ENCODE measurements around the gene LRMDA. TPM values are rescaled to one million over a fixed set of nuclear protein-coding genes. Genes with fewer than 3 reads are reported as not detected.

Gene LRMDA
- total RNA-seq, 4 donors from 2014 or later = 0.88 to 14.1 (median 5.1) TPM; not detected in 1

DNA sequence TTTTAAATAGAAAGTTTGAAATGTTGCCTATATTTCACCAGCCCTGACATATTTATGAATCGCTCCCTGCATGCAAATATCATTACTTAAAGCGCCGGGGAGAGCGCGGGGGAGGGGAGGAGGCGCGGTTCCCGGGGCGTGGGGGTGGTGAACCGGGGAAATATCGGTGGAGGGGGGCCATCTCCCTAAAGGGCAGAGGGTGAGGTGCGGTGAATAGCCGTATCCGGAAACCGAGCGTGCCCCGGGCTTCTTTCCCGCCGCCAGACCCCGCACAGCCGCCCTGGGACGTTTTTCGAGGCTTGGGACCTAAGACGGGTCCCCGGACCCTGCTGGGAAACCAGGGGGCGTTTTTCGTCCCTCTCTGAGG lies 22.9 kb upstream of the LRMDA start:
- Histone ChIP-seq H3K4me1 (peaks cover 23 to 79% (median 24%) of the 10 kb centered on the region in 3 donors), H3K4me3 (peak overlapping the region; percentile 64 to 96 (median 90)), H3K9me3 (no peaks in the 10 kb centered on the region), H3K27ac (peak overlapping the region; percentile 92 to 99 (median 98)), H3K27me3 (peaks cover 0 to 20% (median 0%) of the 10 kb centered on the region in 4 donors), H3K36me3 (no peaks in the 10 kb centered on the region)
- 0% methylated on average over 5 to 26 of the region's 27 CpGs for WGBS, 2 donors
- intact Hi-C loops (cut with DNase I) = loop anchor here (10.0 kb wide), 1 partner anchor 246 kb away; no protein-coding TSS in a partner anchor
- TF ChIP-seq, protein P1, sequence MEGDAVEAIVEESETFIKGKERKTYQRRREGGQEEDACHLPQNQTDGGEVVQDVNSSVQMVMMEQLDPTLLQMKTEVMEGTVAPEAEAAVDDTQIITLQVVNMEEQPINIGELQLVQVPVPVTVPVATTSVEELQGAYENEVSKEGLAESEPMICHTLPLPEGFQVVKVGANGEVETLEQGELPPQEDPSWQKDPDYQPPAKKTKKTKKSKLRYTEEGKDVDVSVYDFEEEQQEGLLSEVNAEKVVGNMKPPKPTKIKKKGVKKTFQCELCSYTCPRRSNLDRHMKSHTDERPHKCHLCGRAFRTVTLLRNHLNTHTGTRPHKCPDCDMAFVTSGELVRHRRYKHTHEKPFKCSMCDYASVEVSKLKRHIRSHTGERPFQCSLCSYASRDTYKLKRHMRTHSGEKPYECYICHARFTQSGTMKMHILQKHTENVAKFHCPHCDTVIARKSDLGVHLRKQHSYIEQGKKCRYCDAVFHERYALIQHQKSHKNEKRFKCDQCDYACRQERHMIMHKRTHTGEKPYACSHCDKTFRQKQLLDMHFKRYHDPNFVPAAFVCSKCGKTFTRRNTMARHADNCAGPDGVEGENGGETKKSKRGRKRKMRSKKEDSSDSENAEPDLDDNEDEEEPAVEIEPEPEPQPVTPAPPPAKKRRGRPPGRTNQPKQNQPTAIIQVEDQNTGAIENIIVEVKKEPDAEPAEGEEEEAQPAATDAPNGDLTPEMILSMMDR (IDR thresholded peaks at IDR 0.05) = no peak
- no peak for TF ChIP-seq POLR2A (IDR thresholded peaks at IDR 0.05)
- DNase-seq = no peak

DNA sequence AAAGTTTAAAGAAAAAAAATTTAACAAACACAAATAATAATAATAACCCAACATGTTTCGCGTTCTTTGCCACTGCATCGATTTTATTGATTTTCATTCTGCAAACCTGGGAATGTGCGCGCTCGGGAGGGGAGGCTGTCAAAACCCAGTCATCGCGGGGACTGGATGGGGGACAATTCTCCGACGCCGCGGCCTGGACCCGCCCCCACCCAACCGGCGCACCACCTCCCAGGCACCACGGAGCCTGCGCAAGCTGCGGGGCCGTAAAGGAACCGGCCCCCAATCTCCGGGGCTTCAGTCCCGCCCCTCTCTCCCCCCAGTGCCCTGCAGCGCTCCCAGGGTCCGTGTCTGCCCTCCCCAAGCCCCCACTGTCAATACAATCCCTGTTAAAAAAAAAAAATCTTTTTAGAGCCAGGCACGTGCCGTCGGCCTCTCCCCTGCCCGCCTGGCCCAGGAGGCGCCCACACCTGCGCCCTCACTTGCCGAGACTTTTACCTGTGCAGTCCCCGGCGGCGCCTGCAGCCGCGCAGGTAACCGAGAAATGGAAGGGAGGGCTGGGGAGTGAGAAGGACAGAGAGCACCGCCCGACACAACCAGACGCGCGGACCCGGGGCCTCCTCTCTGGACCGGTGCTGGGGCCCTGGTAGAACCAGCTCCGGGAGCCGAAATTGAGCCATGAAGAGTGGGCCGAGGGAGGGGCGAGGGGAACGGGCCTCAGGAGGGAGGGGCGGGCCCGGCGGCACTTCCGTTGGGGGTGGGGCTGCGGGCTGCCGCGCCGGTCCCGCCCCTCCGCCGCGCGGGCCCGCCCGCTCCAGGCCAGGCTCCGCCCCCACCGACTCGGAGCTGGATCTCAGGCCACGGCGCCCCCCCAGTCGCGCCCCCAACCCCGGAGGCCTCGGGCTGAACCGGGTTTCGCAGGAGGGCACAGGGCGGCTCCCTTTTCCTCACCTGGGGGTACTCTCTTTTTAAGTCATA lies 22.2 kb upstream of the LRMDA start:
- H3K4me1 ChIP-seq = peaks cover 23 to 72% (median 24%) of the 10 kb centered on the region in 3 donors
- H3K27ac ChIP-seq = peak overlapping the region; percentile 92 to 99 (median 98)
- 1 to 2% methylated on average over 16 to 17 of the region's 76 CpGs for WGBS, 2 donors
- no peaks in the 10 kb centered on the region for H3K9me3 ChIP-seq
- TF ChIP-seq, protein P1 (IDR thresholded peaks at IDR 0.05) = peak in 2 of 6 experiments; percentile 3 to 37
- TF ChIP-seq POLR2A (IDR thresholded peaks at IDR 0.05) = peak in 1 of 4 donors; percentile 55
- DNase-seq = no peak
- intact Hi-C loops (cut with DNase I) = loop anchor here (10.0 kb wide), 1 partner anchor 246 kb away; no protein-coding TSS in a partner anchor
- H3K36me3 ChIP-seq = no peaks in the 10 kb centered on the region
- peaks cover 0 to 20% (median 0%) of the 10 kb centered on the region in 4 donors for H3K27me3 ChIP-seq
- H3K4me3 ChIP-seq = peak overlapping the region; percentile 64 to 96 (median 90)

DNA sequence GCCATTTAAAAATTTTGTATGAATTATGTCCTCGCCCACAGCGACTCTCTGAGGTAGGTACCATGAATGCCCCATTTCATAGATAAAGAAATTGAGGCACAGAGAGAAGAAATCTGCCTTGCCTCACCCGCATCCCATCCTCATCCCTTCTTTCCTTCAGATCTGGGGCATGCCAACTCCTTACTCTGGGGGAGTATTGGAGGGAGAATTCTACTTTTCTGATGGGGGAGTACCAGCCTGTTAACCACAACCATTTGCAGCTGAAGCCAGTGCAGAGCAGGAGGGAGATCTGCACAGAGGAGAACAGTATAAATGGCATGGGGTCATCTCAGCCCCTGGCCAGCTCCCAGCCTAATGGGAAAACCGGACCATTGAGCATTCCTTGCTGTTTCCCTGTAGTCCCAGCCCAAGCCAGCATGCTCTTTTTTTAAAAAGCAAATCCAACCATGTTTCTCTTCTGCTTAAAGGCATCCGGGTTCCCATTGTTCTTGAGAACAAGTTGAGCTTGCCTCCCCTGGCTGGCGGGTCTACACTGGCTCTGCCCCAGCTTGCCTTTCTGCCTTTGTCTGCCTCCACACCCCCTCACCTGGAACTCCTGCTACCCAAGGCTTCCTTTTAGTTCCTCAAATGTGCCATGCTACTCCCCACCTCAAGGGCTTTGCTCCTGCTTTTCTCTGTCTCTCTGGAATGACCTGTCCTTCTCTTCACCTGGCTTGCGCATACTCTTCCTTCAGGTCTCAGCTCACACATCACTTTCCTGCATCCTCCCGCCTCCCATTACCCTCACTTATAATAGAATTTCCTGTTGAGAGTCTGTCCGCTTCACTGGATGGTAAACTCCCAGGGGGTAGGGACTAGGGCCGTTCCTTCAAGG lies 21.1 kb upstream of the LRMDA start:
- DNase-seq = no peak
- intact Hi-C loops (cut with DNase I) = no loop called here
- Histone ChIP-seq H3K27ac (peak overlapping the region; percentile 92 to 99 (median 98)), H3K4me3 (peak overlapping the region; percentile 64 to 96 (median 90)), H3K27me3 (peaks cover 0 to 10% (median 0%) of the 10 kb centered on the region in 4 donors), H3K36me3 (no peaks in the 10 kb centered on the region), H3K9me3 (no peaks in the 10 kb centered on the region), H3K4me1 (peaks cover 22 to 61% (median 23%) of the 10 kb centered on the region in 3 donors)
- TF ChIP-seq POLR2A (IDR thresholded peaks at IDR 0.05) = no peak
- TF ChIP-seq, protein P1 (IDR thresholded peaks at IDR 0.05) = peak in 3 of 6 experiments; percentile 43 to 64 (median 44)
- WGBS, 2 donors = 38 to 39% methylated on average over 10 of the region's 10 CpGs

DNA sequence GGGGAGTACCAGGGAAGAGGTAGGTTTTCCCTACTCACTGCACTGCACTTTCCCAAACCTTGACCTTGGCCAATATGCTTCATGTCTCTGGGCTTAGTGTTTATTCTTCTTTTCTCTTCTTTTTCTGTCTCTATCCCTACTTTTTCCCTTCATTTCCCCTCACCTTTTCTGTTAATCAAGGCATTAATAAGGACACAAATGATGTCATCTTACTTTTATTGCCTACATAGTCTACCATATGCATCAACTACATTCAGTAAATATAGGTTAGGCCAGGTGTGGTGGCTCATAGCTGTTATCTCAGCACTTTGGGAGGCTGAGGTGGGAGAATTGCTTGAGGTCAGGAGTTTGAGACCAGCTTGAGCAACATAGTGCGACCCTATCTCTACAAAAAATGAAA lies 16.9 kb upstream of the LRMDA start:
- H3K9me3 ChIP-seq = no peaks in the 10 kb centered on the region

More for the DNA sequence above, 16.9 kb upstream of the LRMDA start:
- 82% methylated on average over 1 of the region's 1 CpG; no CpG with 5 or more reads in 1 of the 2 donors for WGBS, 2 donors
- DNase-seq = no peak
- H3K36me3 ChIP-seq = no peaks in the 10 kb centered on the region
- H3K27me3 ChIP-seq = no peaks in the 10 kb centered on the region
- intact Hi-C loops (cut with DNase I) = no loop called here
- H3K4me3 ChIP-seq = no peak overlapping the region
- no peak for TF ChIP-seq POLR2A (IDR thresholded peaks at IDR 0.05)
- TF ChIP-seq, protein P1 (IDR thresholded peaks at IDR 0.05) = no peak
- peaks cover 10 to 32% (median 11%) of the 10 kb centered on the region in 3 donors for H3K4me1 ChIP-seq
- H3K27ac ChIP-seq = no peak overlapping the region
